Activated CD4-positive, alpha-beta T cell treated with anti-CD3 and anti-CD28 coated beads, Interleukin-2, amount 50 U/mL, for 24 hours (primary cell): ENCODE results near the gene HTT-AS.
"Not testable (repeated sequence)": the region's sequence is repeated elsewhere in the genome, so short reads cannot be mapped to it uniquely, and the experiment has no call there.

Experiments
- DNase-seq, 2 donors: peaks; one replicate each; pipeline ENCODE4 v3.0.0-alpha.2; 2020; ENCODE audit warnings: low read depth in 1 of 2, low spot score in 1 of 2

The HTT-AS gene

GRCh38 chr4:3051141-3051897 lies 23.0 kb downstream of the HTT-AS start:
- DNase-seq = not testable (repeated sequence)

GRCh38 chr4:3047464-3048286 lies 26.7 kb downstream of the HTT-AS start:
- peak; percentile 30 to 60 for DNase-seq

- no peak for DNase-seq
These were observed 27.7 kb downstream of the HTT-AS start for GRCh38 chr4:3046623-3047022.

- DNase-seq = no peak
These were observed 28.2 kb downstream of the HTT-AS start for GRCh38 chr4:3046162-3046561.

GRCh38 chr4:3044870-3045819 lies 29.2 kb downstream of the HTT-AS start:
- DNase-seq = peak in 1 of 2 donors; percentile 54

- no peak for DNase-seq
These were observed 30.9 kb downstream of the HTT-AS start for GRCh38 chr4:3043282-3044020.

- DNase-seq = no peak
These were observed 32.1 kb downstream of the HTT-AS start for GRCh38 chr4:3042226-3042625.

- peak; percentile 14 to 29 for DNase-seq
These were observed 32.9 kb downstream of the HTT-AS start for GRCh38 chr4:3041192-3042142.

GRCh38 chr4:3040452-3041191 lies 33.7 kb downstream of the HTT-AS start:
- DNase-seq = no peak

- no peak for DNase-seq
These were observed 34.5 kb downstream of the HTT-AS start for GRCh38 chr4:3039706-3040366.

- DNase-seq = no peak
These were observed 36.3 kb downstream of the HTT-AS start for GRCh38 chr4:3037957-3038461.

- DNase-seq = no peak
These were observed 38.0 kb downstream of the HTT-AS start for GRCh38 chr4:3036131-3036952.

- no peak for DNase-seq
These were observed 38.7 kb downstream of the HTT-AS start for GRCh38 chr4:3035674-3036073.

GRCh38 chr4:3035249-3035648 lies 39.1 kb downstream of the HTT-AS start:
- DNase-seq = no peak

GRCh38 chr4:3034231-3034630 lies 40.1 kb downstream of the HTT-AS start:
- no peak for DNase-seq

GRCh38 chr4:3031357-3032082 lies 42.8 kb downstream of the HTT-AS start:
- DNase-seq = no peak
